GM12878 (cell line): ENCODE data around the gene CACNA2D4. TPM values are rescaled to one million over a fixed set of nuclear protein-coding genes. Genes with fewer than 3 reads are reported as not detected.

Experiments
- ATAC-seq: fragments of 200-7000 bp; cut with Tn5 transposase; 3 replicates; pipeline ENCODE4 v1.9.1; 2020; ENCODE audit warnings: mild to moderate bottlenecking, moderate library complexity
- BruUV-seq: library from RNA; stranded (reverse); fragments of 400-500 nt; replicated peaks from 2 replicates; lab custom pipeline; 2021; lab: Mats Ljungman, UMichigan
- CTCF ChIA-PET: fragments of 300-600 bp; sonication (Branson Sonifier 250); formaldehyde crosslinking; extraction: SDS; loops from one replicate; lab custom pipeline; 2021; ENCODE audit warnings: inconsistent platforms; lab: Yijun Ruan, JAX
- POLR2A ChIA-PET: fragments of 350-600 bp; formaldehyde crosslinking; extraction: SDS; loops from one replicate; lab custom pipeline; 2021; ENCODE audit warnings: inconsistent platforms; lab: Charles Lee
- RAD21 ChIA-PET: fragments of 300-600 bp; sonication (Branson Sonifier 250); formaldehyde crosslinking; loops from one replicate; lab custom pipeline; 2023; ENCODE audit warnings: antibody characterized with exemption; ENCODE audit not compliant: unreplicated experiment; lab: Charles Lee
- SMC1A ChIA-PET: fragments of 300-600 bp; sonication (Branson Sonifier 250); formaldehyde crosslinking; loops from one replicate; lab custom pipeline; 2023; ENCODE audit not compliant: unreplicated experiment, uncharacterized antibody; lab: Charles Lee
- DNase-seq: peaks from one replicate; pipeline ENCODE4 v3.0.0-alpha.2; 2011; ENCODE audit warnings: low read depth, low spot score
- FAIRE-seq: peaks from 3 replicates; lab custom pipeline; 2011; peaks lifted over from hg19 to GRCh38; lab: Jason Lieb, UNC
- H2AFZ ChIP-seq: 2 replicates; pipeline ENCODE4 v1.6.0; 2011; ENCODE audit warnings: low read depth, low read length, control low read depth; ENCODE audit not compliant: control insufficient read depth
- H3K27ac ChIP-seq: 2 replicates; pipeline ENCODE4 v1.5.1; 2011; ENCODE audit warnings: control low read depth; ENCODE audit not compliant: control insufficient read depth, insufficient read depth
- H3K27me3 ChIP-seq, 2 experiments: replicated peaks in 1 of 2; 2 replicates each; pipeline versions ENCODE4 v1.6.0 to v1.6.1; 2011; ENCODE audit warnings: low read length in 1 of 2; ENCODE audit not compliant: control insufficient read depth in 2 of 2, insufficient read depth in 2 of 2
- H3K36me3 ChIP-seq, 2 experiments: 2 replicates each; pipeline ENCODE4 v1.5.1; 2011; ENCODE audit warnings: low read length in 1 of 2; ENCODE audit not compliant: control insufficient read depth in 2 of 2, insufficient read depth in 2 of 2
- H3K4me1 ChIP-seq: 2 replicates; pipeline ENCODE4 v1.6.1; 2011; ENCODE audit warnings: mild to moderate bottlenecking, low read length, moderate library complexity, mixed read lengths; ENCODE audit not compliant: control insufficient read depth, insufficient read depth
- H3K4me2 ChIP-seq: 2 replicates; pipeline ENCODE4 v1.6.0; 2011; ENCODE audit warnings: control low read depth; ENCODE audit not compliant: control insufficient read depth, insufficient read depth
- H3K4me3 ChIP-seq: fragments of 200-600 bp; sonication (generic); 2 replicates; pipeline ENCODE4 v1.5.1; 2016
- H3K79me2 ChIP-seq: 2 replicates; pipeline ENCODE4 v1.6.0; 2011; ENCODE audit warnings: low read length; ENCODE audit not compliant: control insufficient read depth, insufficient read depth
- H3K9ac ChIP-seq: 2 replicates; pipeline ENCODE4 v1.8.0; 2011; ENCODE audit warnings: low read length, control low read depth, mixed read lengths; ENCODE audit not compliant: control insufficient read depth, insufficient read depth
- H3K9me3 ChIP-seq: replicated peaks from 3 replicates; pipeline ENCODE4 v1.5.1; 2011; ENCODE audit warnings: mild to moderate bottlenecking, low read length; ENCODE audit not compliant: control insufficient read depth, insufficient read depth
- H4K20me1 ChIP-seq: 2 replicates; pipeline ENCODE4 v1.6.0; 2011; ENCODE audit not compliant: control insufficient read depth, insufficient read depth
- ASH2L ChIP-seq: fragments of 300-600, 200-600 bp; sonication (generic); IDR thresholded peaks from 2 replicates; pipeline ENCODE4 v1.6.1; 2017; ENCODE audit warnings: low read depth, mild to moderate bottlenecking, borderline replicate concordance
- CREB1 ChIP-seq: IDR thresholded peaks from 2 replicates; pipeline ENCODE4 v1.6.1; 2012; ENCODE audit warnings: low read depth, mild to moderate bottlenecking, inconsistent platforms
- CREM ChIP-seq: IDR thresholded peaks from 2 replicates; pipeline ENCODE4 v1.6.1; 2014; ENCODE audit warnings: antibody characterized with exemption, low read depth
- E4F1 ChIP-seq: fragments of 450-650 bp; IDR thresholded peaks from 2 replicates; pipeline ENCODE4 v1.6.1; 2018; ENCODE audit warnings: borderline replicate concordance, mild to moderate bottlenecking; ENCODE audit not compliant: partially characterized antibody
- HDAC6 ChIP-seq: fragments of 200-600 bp; sonication (generic); IDR thresholded peaks from one replicate; pipeline ENCODE4 v1.8.0; 2017; ENCODE audit warnings: antibody characterized with exemption; ENCODE audit not compliant: unreplicated experiment
- KAT2A ChIP-seq: conservative IDR thresholded peaks from 2 replicates; pipeline ENCODE4 v1.6.1; 2011; ENCODE audit warnings: low read depth, low read length; ENCODE audit not compliant: control insufficient read depth
- KDM1A ChIP-seq: fragments of 200-600 bp; sonication (generic); IDR thresholded peaks from 2 replicates; pipeline ENCODE4 v1.6.1; 2016; ENCODE audit warnings: borderline replicate concordance
- NFYB ChIP-seq: IDR thresholded peaks from 2 replicates; pipeline ENCODE4 v1.6.1; 2011; ENCODE audit warnings: low read depth, mild to moderate bottlenecking, low read length, improper control_type of control experiment, moderate library complexity; ENCODE audit not compliant: insufficient read depth
- NR2C2 ChIP-seq: IDR thresholded peaks from 2 replicates; pipeline ENCODE4 v1.6.1; 2011; ENCODE audit warnings: borderline replicate concordance, low read depth; ENCODE audit not compliant: control insufficient read depth, insufficient read length
- POLR2AphosphoS2 ChIP-seq: IDR thresholded peaks from 2 replicates; pipeline ENCODE4 v1.6.1; 2011; ENCODE audit warnings: low read depth, mild to moderate bottlenecking, low read length, improper control_type of control experiment, moderate library complexity
- POLR2AphosphoS5 ChIP-seq: IDR thresholded peaks from 2 replicates; pipeline ENCODE4 v1.6.1; 2011; ENCODE audit warnings: mild to moderate bottlenecking, low read length, inconsistent platforms
- RB1 ChIP-seq: fragments of 450-650 bp; formaldehyde crosslinking; IDR thresholded peaks from 2 replicates; pipeline ENCODE4 v1.6.1; 2017; ENCODE audit warnings: mild to moderate bottlenecking, borderline replicate concordance
- RELA ChIP-seq: fragments of 450-650 bp; IDR thresholded peaks from 2 replicates; pipeline ENCODE4 v1.8.0; 2014; ENCODE audit warnings: borderline replicate concordance; ENCODE audit not compliant: partially characterized antibody
- RFX5 ChIP-seq: IDR thresholded peaks from 2 replicates; pipeline ENCODE4 v1.6.1; 2011; ENCODE audit warnings: low read depth, low read length, improper control_type of control experiment
- SIX5 ChIP-seq: IDR thresholded peaks from 2 replicates; pipeline ENCODE4 v1.6.1; 2011; ENCODE audit warnings: mild to moderate bottlenecking, low read depth, low read length, moderate library complexity; ENCODE audit not compliant: severe bottlenecking
- SMAD5 ChIP-seq: IDR thresholded peaks from 2 replicates; pipeline ENCODE4 v1.6.1; 2016; ENCODE audit warnings: antibody characterized with exemption, low read depth
- SMARCA5 ChIP-seq: fragments of 450-650 bp; IDR thresholded peaks from 2 replicates; pipeline ENCODE4 v1.6.1; 2017; ENCODE audit warnings: mild to moderate bottlenecking
- SP1 ChIP-seq: IDR thresholded peaks from one replicate; pipeline ENCODE4 v1.6.1; 2011; ENCODE audit warnings: low read depth, low read length
- SREBF1 ChIP-seq: IDR thresholded peaks from 2 replicates; pipeline ENCODE4 v1.6.1; 2012; ENCODE audit warnings: mild to moderate bottlenecking, low read length
- SREBF2 ChIP-seq: IDR thresholded peaks from 2 replicates; pipeline ENCODE4 v1.6.1; 2012; ENCODE audit warnings: mild to moderate bottlenecking, low read length
- STAT3 ChIP-seq: IDR thresholded peaks from 2 replicates; pipeline ENCODE4 v1.6.1; 2011; ENCODE audit warnings: low read depth, low read length, improper control_type of control experiment
- WRNIP1 ChIP-seq: IDR thresholded peaks from 2 replicates; pipeline ENCODE4 v1.6.1; 2011; ENCODE audit warnings: low read depth, low read length, improper control_type of control experiment, borderline replicate concordance
- WGBS: methylation state at CpG from one replicate; pipeline ENCODE4 v1.1.6; 2016; ENCODE audit warnings: low lambda C conversion rate; ENCODE audit not compliant: insufficient replicate concordance, insufficient coverage; ENCODE audit errors: missing lambda C conversion rate; 5-methylcytosine and 5-hydroxymethylcytosine counted together
- in situ Hi-C: fragments of 300-500 bp; cut with MboI; formaldehyde crosslinking; loops from 9 replicates; pipeline ENCODE4 v1.14.3; 2018; ENCODE audit warnings: mixed read lengths
- intact Hi-C: fragments of 100-400 bp; cut with micrococcal nuclease; formaldehyde crosslinking; loops from one replicate; pipeline ENCODE4 v1.14.2; 2022; ENCODE audit not compliant: unreplicated experiment
- polyA plus RNA-seq, 11 experiments: library from polyadenylated mRNA; depleted of rRNA in 4 of 11; unstranded in 6 of 11; stranded (reverse) in 5 of 11; fragments of >200 nt; fragmentation: Nextera tagmentation in 4 of 11; fragmentation: Illumina TruSeq in 1 of 11; extraction: Ambion mirVana in 4 of 11; extraction: Trizol in 1 of 11; gene quantifications; 1 replicate in 1 of 11; 2 replicates in 10 of 11; pipeline versions ENCODE4 v1.2.1 to v1.2.3, GENCODE V29; 2011 to 2016; ENCODE audit warnings: inconsistent platforms in 2 of 11, missing spikeins in 2 of 11, low read depth in 1 of 11
- total RNA-seq, 4 experiments: library from RNA; depleted of rRNA in 3 of 4; stranded (reverse); fragments of >200 nt in 3 of 4; fragmentation: Illumina TruSeq in 1 of 4; extraction: Trizol in 1 of 4; gene quantifications; 2 replicates each; pipeline versions ENCODE4 v1.2.1 to v1.2.3, GENCODE V29; 2013 to 2021

Gene CACNA2D4
- total and polyA plus RNA-seq, 10 of the 15 experiments (the other 5 are each of a cell fraction or from before 2014, with no cell fraction given) = 0.03 to 1.0 (median 0.65) TPM

- CTCF ChIA-PET = interaction anchor here (0.7 to 1.7 kb wide), 2 partner anchors 136 to 170 kb away, joined by 3 to 9 read pairs; no protein-coding TSS in a partner anchor
- TF ChIP-seq KAT2A = no peak
- peak; percentile 64 for TF ChIP-seq SP1
- no peak for TF ChIP-seq SREBF2
- no peak for TF ChIP-seq KDM1A
- TF ChIP-seq STAT3 = peak; percentile 61; the same call in 1 of the 2 replicates
- TF ChIP-seq SMAD5 = no peak
- peak; percentile 53; the same call in 1 of the 2 replicates for TF ChIP-seq CREM
- peak; percentile 47 for TF ChIP-seq E4F1
- TF ChIP-seq RELA = no peak
- TF ChIP-seq HDAC6 = no peak
- TF ChIP-seq WRNIP1 = no peak
- no peak for TF ChIP-seq CREB1
- TF ChIP-seq SREBF1 = peak; percentile 62
- peak; percentile 93 for TF ChIP-seq SIX5
- no peak for TF ChIP-seq SMARCA5
- no peak for TF ChIP-seq NR2C2
- TF ChIP-seq POLR2AphosphoS2 = no peak
- TF ChIP-seq RFX5 = no peak
- no peak for TF ChIP-seq RB1
- no peak for TF ChIP-seq ASH2L
- TF ChIP-seq POLR2AphosphoS5 = 0 out of 2 replicates have a peak, but pooled peaks have one; percentile 57
- TF ChIP-seq NFYB = peak; percentile 73
Observed at GRCh38 chr12:1804545-1805332, 113.7 kb downstream of the CACNA2D4 start.

More at GRCh38 chr12:1804545-1805332, 113.7 kb downstream of the CACNA2D4 start:
- ChIA-PET POLR2A (no interaction called here), SMC1A (interaction anchor here (1.6 kb wide), 1 partner anchor 135 kb away, joined by 4 read pairs; no protein-coding TSS in a partner anchor), RAD21 (no interaction called here)
- H3K9me3 ChIP-seq = no peaks in the 10 kb centered on the region
- peak; percentile 96 for ATAC-seq
- no peak overlapping the region for H3K27ac ChIP-seq
- H3K9ac ChIP-seq = no peak overlapping the region
- no peaks in the 10 kb centered on the region for H3K27me3 ChIP-seq
- 0 out of 2 replicates have a peak overlapping the region, but pooled peaks have one; percentile 52 for H3K4me2 ChIP-seq
- peak; percentile 60 for DNase-seq
- intact Hi-C loops = no loop called here
- in situ Hi-C loops = no loop called here
- FAIRE-seq = peak; percentile 100
- TSS peak; percentile 89 for BruUV-seq
- H2AFZ ChIP-seq = peak overlapping the region; percentile 96
- 30% methylated on average over 25 of the region's 25 CpGs for WGBS
- no peak overlapping the region for H3K4me3 ChIP-seq
- H3K4me1 ChIP-seq = peaks cover 3% of the 10 kb centered on the region; the same call in 1 of the 2 replicates
- no peaks in the 10 kb centered on the region for H3K36me3 ChIP-seq
- H3K79me2 ChIP-seq = no peaks in the 10 kb centered on the region
- no peaks in the 10 kb centered on the region for H4K20me1 ChIP-seq
